IPS-18a (cell line): ENCODE measurements around the gene PRKCA.

Source experiments
- H3K27ac ChIP-seq: one replicate; pipeline ENCODE4 v1.5.1; 2013; ENCODE audit warnings: low read length
- H3K27me3 ChIP-seq: one replicate; pipeline ENCODE4 v1.6.1; 2013; ENCODE audit warnings: mild to moderate bottlenecking, low read length; ENCODE audit not compliant: control insufficient read depth, insufficient read depth
- H3K36me3 ChIP-seq: one replicate; pipeline ENCODE4 v1.6.1; 2013; ENCODE audit warnings: low read depth, low read length; ENCODE audit not compliant: control insufficient read depth
- H3K4me1 ChIP-seq: one replicate; pipeline ENCODE4 v1.6.1; 2013; ENCODE audit warnings: low read depth, low read length; ENCODE audit not compliant: control insufficient read depth
- H3K4me3 ChIP-seq: one replicate; pipeline ENCODE4 v1.5.1; 2013; ENCODE audit warnings: low read length
- H3K9ac ChIP-seq: one replicate; pipeline ENCODE4 v1.6.1; 2013; ENCODE audit warnings: mild to moderate bottlenecking, low read length, moderate library complexity
- H3K9me3 ChIP-seq: one replicate; pipeline ENCODE4 v1.6.1; 2013; ENCODE audit warnings: low read depth, low read length; ENCODE audit not compliant: control insufficient read depth

The PRKCA gene

DNA sequence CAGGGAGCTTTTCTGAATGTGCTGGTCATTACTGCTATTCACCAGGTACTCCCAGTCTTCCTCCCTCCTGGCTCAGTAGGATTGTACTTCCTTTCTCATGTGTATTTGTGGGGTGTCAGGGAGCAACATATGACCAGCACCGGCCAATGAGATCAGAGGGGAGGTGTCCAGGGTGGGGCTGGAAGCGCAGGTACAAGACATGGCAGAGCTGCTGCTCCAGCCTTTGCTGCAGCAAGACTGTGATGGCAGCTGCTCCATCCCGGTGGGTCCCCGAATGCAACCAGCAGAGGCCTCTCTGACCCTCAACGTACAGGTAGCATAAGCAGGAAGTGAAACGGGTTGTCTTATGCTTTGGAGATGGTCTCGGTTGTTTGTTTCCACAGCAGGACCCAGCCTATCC is 478.7 kb downstream of the PRKCA start:
- H3K4me1 ChIP-seq = peaks cover 30% of the 10 kb centered on the region
- H3K36me3 ChIP-seq = no peaks in the 10 kb centered on the region
- no peaks in the 10 kb centered on the region for H3K9me3 ChIP-seq
- no peak overlapping the region for H3K27ac ChIP-seq
- H3K9ac ChIP-seq = no peak overlapping the region
- H3K4me3 ChIP-seq = no peak overlapping the region
- no peaks in the 10 kb centered on the region for H3K27me3 ChIP-seq

GRCh38 chr17:66782851-66783250 is 480.4 kb downstream of the PRKCA start:
- Histone ChIP-seq H3K27me3 (no peaks in the 10 kb centered on the region), H3K9ac (no peak overlapping the region), H3K4me3 (no peak overlapping the region), H3K27ac (no peak overlapping the region), H3K9me3 (no peaks in the 10 kb centered on the region), H3K4me1 (peaks cover 16% of the 10 kb centered on the region), H3K36me3 (no peaks in the 10 kb centered on the region)

GRCh38 chr17:66783656-66784381 is 481.4 kb downstream of the PRKCA start:
- Histone ChIP-seq H3K27me3 (no peaks in the 10 kb centered on the region), H3K9me3 (no peaks in the 10 kb centered on the region), H3K9ac (no peak overlapping the region), H3K36me3 (no peaks in the 10 kb centered on the region), H3K4me1 (peaks cover 13% of the 10 kb centered on the region), H3K4me3 (no peak overlapping the region), H3K27ac (no peak overlapping the region)

DNA sequence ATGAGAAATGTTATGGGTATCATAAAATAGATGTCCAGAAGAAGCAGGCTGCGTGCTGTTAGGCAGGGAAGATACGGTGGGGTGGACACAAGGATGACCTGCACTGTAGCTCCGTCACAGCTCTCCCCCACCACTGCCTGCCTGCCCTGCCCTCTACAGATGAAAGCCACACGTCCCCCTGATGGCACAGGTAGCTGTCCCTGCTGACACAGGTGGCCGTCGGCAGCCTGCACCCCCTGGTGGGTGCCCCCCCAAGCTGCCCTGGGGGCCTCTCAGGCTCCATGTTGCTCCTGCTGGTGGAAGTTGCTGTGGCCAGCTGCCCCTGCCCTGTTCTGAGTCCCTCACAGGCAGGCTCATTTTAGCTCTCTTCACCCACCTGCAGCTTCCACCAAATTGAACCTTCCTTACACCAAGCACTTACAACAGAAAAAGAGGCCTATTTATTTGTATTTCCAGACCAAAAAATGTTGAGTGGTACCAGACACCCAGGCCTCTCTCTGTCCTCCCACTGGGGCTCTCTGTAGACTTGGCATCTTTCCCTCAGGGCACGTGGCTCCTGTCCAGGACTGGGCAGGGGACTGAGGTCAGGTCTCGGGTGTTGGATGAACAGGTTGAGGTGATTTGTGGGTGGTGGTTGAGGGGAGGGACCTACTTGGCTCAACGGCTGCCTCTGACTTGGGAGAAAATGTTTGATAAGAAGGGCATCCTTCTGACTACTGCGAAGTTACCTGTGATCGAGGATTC is 482.4 kb downstream of the PRKCA start:
- Histone ChIP-seq H3K27ac (no peak overlapping the region), H3K4me3 (no peak overlapping the region), H3K36me3 (no peaks in the 10 kb centered on the region), H3K4me1 (peaks cover 3% of the 10 kb centered on the region), H3K9me3 (no peaks in the 10 kb centered on the region), H3K27me3 (no peaks in the 10 kb centered on the region), H3K9ac (no peak overlapping the region)

- no peaks in the 10 kb centered on the region for H3K27me3 ChIP-seq
- no peak overlapping the region for H3K27ac ChIP-seq
- H3K9ac ChIP-seq = no peak overlapping the region
- no peaks in the 10 kb centered on the region for H3K9me3 ChIP-seq
- no peaks in the 10 kb centered on the region for H3K36me3 ChIP-seq
- no peaks in the 10 kb centered on the region for H3K4me1 ChIP-seq
- no peak overlapping the region for H3K4me3 ChIP-seq
Measured at GRCh38 chr17:66786107-66786506, 483.7 kb downstream of the PRKCA start.

GRCh38 chr17:66787914-66788313 is 485.5 kb downstream of the PRKCA start:
- H3K36me3 ChIP-seq = no peaks in the 10 kb centered on the region
- H3K4me3 ChIP-seq = no peak overlapping the region
- H3K9ac ChIP-seq = no peak overlapping the region
- no peaks in the 10 kb centered on the region for H3K4me1 ChIP-seq
- no peaks in the 10 kb centered on the region for H3K9me3 ChIP-seq
- no peaks in the 10 kb centered on the region for H3K27me3 ChIP-seq
- H3K27ac ChIP-seq = no peak overlapping the region

GRCh38 chr17:66789093-66789492 is 486.7 kb downstream of the PRKCA start:
- H3K36me3 ChIP-seq = no peaks in the 10 kb centered on the region
- H3K27me3 ChIP-seq = no peaks in the 10 kb centered on the region
- no peaks in the 10 kb centered on the region for H3K4me1 ChIP-seq
- H3K27ac ChIP-seq = no peak overlapping the region
- H3K9ac ChIP-seq = no peak overlapping the region
- no peaks in the 10 kb centered on the region for H3K9me3 ChIP-seq
- no peak overlapping the region for H3K4me3 ChIP-seq

- H3K4me1 ChIP-seq = no peaks in the 10 kb centered on the region
- no peaks in the 10 kb centered on the region for H3K36me3 ChIP-seq
- no peak overlapping the region for H3K27ac ChIP-seq
- no peaks in the 10 kb centered on the region for H3K9me3 ChIP-seq
- no peak overlapping the region for H3K4me3 ChIP-seq
- H3K9ac ChIP-seq = no peak overlapping the region
- no peaks in the 10 kb centered on the region for H3K27me3 ChIP-seq
Measured at GRCh38 chr17:66789961-66790437, 487.6 kb downstream of the PRKCA start.

DNA sequence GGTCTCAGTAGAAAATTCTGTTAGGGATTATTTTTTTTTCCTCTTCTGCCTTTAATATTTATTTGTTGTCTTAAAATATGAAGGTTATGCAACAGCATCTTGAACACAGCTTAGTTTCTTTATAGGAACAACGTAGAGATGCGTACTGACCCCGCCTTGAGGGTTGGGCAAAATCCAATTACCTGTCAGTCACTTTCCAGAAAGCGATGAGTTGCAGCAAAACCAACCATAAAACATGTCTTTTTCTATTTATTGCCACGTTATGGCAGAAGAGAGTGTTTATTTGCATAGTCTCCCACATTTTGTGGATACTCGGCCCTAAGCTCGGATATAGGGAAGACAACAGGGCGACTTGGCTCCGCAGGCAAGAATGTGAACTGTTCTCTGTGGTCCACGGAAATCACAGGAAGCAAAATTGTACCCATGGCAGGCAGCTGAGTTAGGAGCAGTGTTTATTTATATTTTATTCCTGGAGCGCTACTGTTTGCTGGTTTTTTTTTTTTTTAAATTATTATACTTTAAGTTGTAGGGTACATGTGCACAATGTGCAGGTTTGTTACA is 488.2 kb downstream of the PRKCA start:
- no peak overlapping the region for H3K27ac ChIP-seq
- no peaks in the 10 kb centered on the region for H3K36me3 ChIP-seq
- H3K4me1 ChIP-seq = no peaks in the 10 kb centered on the region
- no peak overlapping the region for H3K9ac ChIP-seq
- no peak overlapping the region for H3K4me3 ChIP-seq
- no peaks in the 10 kb centered on the region for H3K9me3 ChIP-seq
- no peaks in the 10 kb centered on the region for H3K27me3 ChIP-seq

DNA sequence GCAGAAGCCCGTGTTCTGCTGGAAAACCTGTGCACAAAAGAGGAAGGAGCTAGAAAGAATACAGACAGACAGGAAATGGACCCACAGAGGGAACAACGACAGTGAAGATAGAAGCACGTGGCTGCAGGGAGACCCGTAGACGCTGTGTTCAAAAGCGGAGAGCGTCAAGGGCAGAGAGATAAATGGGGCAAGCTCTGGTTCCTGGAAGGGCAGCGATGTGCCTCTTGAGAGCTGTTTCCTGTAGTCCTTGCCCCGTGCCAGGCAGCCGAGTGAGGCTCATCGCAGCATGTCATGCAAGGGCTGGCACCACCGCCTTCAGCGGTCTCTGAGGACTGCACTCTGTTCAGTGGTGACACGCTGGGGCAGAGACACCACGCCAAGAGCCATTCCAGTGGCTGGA is 488.9 kb downstream of the PRKCA start:
- Histone ChIP-seq H3K27me3 (no peaks in the 10 kb centered on the region), H3K27ac (no peak overlapping the region), H3K9ac (no peak overlapping the region), H3K36me3 (no peaks in the 10 kb centered on the region), H3K4me1 (no peaks in the 10 kb centered on the region), H3K4me3 (no peak overlapping the region), H3K9me3 (no peaks in the 10 kb centered on the region)

- Histone ChIP-seq H3K9me3 (no peaks in the 10 kb centered on the region), H3K9ac (no peak overlapping the region), H3K27me3 (no peaks in the 10 kb centered on the region), H3K27ac (no peak overlapping the region), H3K36me3 (no peaks in the 10 kb centered on the region), H3K4me3 (no peak overlapping the region), H3K4me1 (no peaks in the 10 kb centered on the region)
Measured at GRCh38 chr17:66793814-66794213, 491.4 kb downstream of the PRKCA start.
